ENCODE results near the gene SAV1.

DNA sequence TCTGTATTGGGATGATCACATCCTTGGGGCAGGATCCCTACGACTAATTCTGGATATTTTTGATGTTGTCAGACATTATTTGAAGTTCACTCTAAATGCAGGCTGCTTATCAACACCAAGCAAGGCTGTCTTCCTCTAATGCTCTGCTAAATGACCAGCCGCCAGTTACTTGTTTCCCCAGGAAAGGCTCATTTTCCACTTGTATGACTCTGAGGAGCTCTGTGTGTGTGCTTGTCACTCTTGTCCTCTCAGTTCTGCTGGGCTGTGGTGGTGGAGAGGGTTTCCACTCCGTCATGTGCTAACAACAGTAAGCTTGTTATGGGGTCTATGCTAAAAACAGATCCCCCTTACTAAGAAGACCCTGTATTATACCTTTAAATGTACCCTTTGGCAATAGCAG is 66.1 kb downstream of the SAV1 start:
- no peak for TF ChIP-seq POLR2A (IDR thresholded peaks at IDR 0.05)
- TF ChIP-seq, protein P1, sequence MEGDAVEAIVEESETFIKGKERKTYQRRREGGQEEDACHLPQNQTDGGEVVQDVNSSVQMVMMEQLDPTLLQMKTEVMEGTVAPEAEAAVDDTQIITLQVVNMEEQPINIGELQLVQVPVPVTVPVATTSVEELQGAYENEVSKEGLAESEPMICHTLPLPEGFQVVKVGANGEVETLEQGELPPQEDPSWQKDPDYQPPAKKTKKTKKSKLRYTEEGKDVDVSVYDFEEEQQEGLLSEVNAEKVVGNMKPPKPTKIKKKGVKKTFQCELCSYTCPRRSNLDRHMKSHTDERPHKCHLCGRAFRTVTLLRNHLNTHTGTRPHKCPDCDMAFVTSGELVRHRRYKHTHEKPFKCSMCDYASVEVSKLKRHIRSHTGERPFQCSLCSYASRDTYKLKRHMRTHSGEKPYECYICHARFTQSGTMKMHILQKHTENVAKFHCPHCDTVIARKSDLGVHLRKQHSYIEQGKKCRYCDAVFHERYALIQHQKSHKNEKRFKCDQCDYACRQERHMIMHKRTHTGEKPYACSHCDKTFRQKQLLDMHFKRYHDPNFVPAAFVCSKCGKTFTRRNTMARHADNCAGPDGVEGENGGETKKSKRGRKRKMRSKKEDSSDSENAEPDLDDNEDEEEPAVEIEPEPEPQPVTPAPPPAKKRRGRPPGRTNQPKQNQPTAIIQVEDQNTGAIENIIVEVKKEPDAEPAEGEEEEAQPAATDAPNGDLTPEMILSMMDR (IDR thresholded peaks at IDR 0.05): no peak

Data from esophagus squamous epithelium (tissue), 4 donors.